Measurements from ENCODE around the gene ADO. TPM values are rescaled to one million over a fixed set of nuclear protein-coding genes. Genes with fewer than 3 reads are reported as not detected.

The ADO gene
- total and polyA plus RNA-seq, 10 of the 15 experiments (the other 5 are each of a cell fraction or from before 2014, with no cell fraction given), result 4.3 to 44.6 (median 18.7) TPM

DNA sequence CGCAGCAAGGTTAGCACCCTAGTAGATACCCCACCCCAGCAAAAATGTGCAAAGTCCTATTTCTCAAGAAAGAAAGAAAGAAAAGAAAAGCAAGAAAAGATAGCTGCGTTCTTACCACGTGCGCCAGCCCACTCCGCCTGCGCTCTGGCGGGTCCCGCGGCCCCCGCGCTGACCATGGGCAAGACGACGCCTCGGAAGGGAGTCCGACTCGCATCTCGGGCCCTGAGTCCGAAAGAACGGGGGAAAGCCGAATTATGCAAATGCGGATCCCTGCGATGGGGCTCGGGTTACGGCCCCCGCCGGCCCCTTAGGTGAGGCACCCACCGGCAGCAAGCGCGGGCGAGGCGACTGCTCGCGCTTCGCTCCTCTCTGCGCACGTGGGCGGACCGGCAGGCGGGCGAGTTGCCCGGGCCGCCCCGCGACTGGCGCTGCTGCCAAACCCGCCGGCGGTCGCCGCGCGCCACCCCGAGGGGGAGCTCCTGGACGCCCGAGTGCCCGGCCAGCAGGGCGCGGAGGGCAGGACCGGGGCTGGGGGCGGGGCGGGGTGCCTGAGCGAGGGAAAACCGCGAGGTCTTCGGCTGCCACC, 14.0 kb downstream of the ADO start (continued):
- TF ChIP-seq, protein P1, sequence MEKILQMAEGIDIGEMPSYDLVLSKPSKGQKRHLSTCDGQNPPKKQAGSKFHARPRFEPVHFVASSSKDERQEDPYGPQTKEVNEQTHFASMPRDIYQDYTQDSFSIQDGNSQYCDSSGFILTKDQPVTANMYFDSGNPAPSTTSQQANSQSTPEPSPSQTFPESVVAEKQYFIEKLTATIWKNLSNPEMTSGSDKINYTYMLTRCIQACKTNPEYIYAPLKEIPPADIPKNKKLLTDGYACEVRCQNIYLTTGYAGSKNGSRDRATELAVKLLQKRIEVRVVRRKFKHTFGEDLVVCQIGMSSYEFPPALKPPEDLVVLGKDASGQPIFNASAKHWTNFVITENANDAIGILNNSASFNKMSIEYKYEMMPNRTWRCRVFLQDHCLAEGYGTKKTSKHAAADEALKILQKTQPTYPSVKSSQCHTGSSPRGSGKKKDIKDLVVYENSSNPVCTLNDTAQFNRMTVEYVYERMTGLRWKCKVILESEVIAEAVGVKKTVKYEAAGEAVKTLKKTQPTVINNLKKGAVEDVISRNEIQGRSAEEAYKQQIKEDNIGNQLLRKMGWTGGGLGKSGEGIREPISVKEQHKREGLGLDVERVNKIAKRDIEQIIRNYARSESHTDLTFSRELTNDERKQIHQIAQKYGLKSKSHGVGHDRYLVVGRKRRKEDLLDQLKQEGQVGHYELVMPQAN (conservative IDR thresholded peaks at IDR 0.05), result 0 out of 2 replicates have a peak, but pooled peaks have one; percentile 38
- 0 out of 2 replicates have a peak, but pooled peaks have one; percentile 2 for TF ChIP-seq YY1 (IDR thresholded peaks at IDR 0.05; ENCODE audit: low read depth, low read length)
- peak; percentile 40; the same call in 1 of the 2 replicates for TF ChIP-seq ZNF217 (IDR thresholded peaks at IDR 0.05)
- 0 out of 2 replicates have a peak, but pooled peaks have one; percentile 7 for TF ChIP-seq MXI1 (IDR thresholded peaks at IDR 0.05; ENCODE audit: low read depth, low read length)
- 0 out of 2 replicates have a peak, but pooled peaks have one; percentile 16 for TF ChIP-seq TCF12 (IDR thresholded peaks at IDR 0.05; ENCODE audit: low read depth, low read length)
- TF ChIP-seq EGR1 (IDR thresholded peaks at IDR 0.05; ENCODE audit: borderline replicate concordance in 1 of 2, low read depth in 2 of 2, low read length in 2 of 2), result peak in 1 of 2 experiments; percentile 81; a peak in 2 of 3 replicates
- 0 out of 2 replicates have a peak, but pooled peaks have one; percentile 72 for TF ChIP-seq HDAC2 (IDR thresholded peaks at IDR 0.05)
- TF ChIP-seq CHD4 (IDR thresholded peaks at IDR 0.05), result no peak
- peak; percentile 51 for TF ChIP-seq LARP7 (IDR thresholded peaks at IDR 0.05)
- no peak for TF ChIP-seq TBL1XR1 (IDR thresholded peaks at IDR 0.05; ENCODE audit: low read depth, low read length)
- peak; percentile 58; the same call in 1 of the 2 replicates for TF ChIP-seq DPF2 (IDR thresholded peaks at IDR 0.05)
- TF ChIP-seq ETV6 (conservative IDR thresholded peaks at IDR 0.05 in 1 of 2, IDR thresholded peaks at IDR 0.05 in 1 of 2; ENCODE audit: borderline replicate concordance in 1 of 2, low read depth in 1 of 2), result no peak
- TF ChIP-seq, protein P2, sequence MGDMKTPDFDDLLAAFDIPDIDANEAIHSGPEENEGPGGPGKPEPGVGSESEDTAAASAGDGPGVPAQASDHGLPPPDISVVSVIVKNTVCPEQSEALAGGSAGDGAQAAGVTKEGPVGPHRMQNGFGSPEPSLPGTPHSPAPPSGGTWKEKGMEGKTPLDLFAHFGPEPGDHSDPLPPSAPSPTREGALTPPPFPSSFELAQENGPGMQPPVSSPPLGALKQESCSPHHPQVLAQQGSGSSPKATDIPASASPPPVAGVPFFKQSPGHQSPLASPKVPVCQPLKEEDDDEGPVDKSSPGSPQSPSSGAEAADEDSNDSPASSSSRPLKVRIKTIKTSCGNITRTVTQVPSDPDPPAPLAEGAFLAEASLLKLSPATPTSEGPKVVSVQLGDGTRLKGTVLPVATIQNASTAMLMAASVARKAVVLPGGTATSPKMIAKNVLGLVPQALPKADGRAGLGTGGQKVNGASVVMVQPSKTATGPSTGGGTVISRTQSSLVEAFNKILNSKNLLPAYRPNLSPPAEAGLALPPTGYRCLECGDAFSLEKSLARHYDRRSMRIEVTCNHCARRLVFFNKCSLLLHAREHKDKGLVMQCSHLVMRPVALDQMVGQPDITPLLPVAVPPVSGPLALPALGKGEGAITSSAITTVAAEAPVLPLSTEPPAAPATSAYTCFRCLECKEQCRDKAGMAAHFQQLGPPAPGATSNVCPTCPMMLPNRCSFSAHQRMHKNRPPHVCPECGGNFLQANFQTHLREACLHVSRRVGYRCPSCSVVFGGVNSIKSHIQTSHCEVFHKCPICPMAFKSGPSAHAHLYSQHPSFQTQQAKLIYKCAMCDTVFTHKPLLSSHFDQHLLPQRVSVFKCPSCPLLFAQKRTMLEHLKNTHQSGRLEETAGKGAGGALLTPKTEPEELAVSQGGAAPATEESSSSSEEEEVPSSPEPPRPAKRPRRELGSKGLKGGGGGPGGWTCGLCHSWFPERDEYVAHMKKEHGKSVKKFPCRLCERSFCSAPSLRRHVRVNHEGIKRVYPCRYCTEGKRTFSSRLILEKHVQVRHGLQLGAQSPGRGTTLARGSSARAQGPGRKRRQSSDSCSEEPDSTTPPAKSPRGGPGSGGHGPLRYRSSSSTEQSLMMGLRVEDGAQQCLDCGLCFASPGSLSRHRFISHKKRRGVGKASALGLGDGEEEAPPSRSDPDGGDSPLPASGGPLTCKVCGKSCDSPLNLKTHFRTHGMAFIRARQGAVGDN (IDR thresholded peaks at IDR 0.05), result peak; percentile 83
- 0 out of 2 replicates have a peak, but pooled peaks have one; percentile 15 for TF ChIP-seq CREM (IDR thresholded peaks at IDR 0.05; ENCODE audit: low read depth)
- TF ChIP-seq, protein P3, sequence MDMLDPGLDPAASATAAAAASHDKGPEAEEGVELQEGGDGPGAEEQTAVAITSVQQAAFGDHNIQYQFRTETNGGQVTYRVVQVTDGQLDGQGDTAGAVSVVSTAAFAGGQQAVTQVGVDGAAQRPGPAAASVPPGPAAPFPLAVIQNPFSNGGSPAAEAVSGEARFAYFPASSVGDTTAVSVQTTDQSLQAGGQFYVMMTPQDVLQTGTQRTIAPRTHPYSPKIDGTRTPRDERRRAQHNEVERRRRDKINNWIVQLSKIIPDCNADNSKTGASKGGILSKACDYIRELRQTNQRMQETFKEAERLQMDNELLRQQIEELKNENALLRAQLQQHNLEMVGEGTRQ (IDR thresholded peaks at IDR 0.05; ENCODE audit: borderline replicate concordance, low read depth, low read length), result no peak
